Medulla oblongata (tissue), 1 donor: ENCODE data around the gene ADIPOR2.

Source experiments
- DNase-seq: peaks from one replicate; pipeline ENCODE4 v3.0.0-alpha.2; 2015; ENCODE audit errors: extremely low spot score

Gene ADIPOR2

GRCh38 chr12:1799051-1799881, 108.4 kb downstream of the ADIPOR2 start:
- no peak for DNase-seq

- DNase-seq = no peak
Measured at GRCh38 chr12:1799882-1800400, 109.1 kb downstream of the ADIPOR2 start.

- DNase-seq = peak; percentile 76
Measured at GRCh38 chr12:1800401-1801302, 109.8 kb downstream of the ADIPOR2 start.

- DNase-seq = no peak
Measured at GRCh38 chr12:1801303-1801975, 110.6 kb downstream of the ADIPOR2 start.

DNA sequence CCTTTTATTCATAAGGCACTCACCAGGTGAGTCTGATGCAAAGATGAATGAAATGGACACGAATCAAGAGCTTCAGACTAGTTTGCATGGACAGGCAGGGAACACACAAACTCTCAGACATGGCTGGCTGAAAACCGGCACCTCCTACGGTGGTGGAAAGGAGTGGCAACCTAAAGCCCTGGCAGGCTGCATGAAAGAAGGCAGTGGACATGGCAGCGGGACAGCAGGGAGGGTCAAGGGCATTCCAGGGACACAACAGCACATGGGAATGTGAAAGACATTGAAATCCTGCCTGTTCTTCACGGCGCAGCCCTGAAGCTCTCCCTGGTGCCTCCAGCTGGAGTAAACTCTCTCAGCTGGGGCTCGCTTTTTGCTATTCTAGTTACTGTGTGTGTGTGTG, 112.9 kb downstream of the ADIPOR2 start:
- no peak for DNase-seq

DNA sequence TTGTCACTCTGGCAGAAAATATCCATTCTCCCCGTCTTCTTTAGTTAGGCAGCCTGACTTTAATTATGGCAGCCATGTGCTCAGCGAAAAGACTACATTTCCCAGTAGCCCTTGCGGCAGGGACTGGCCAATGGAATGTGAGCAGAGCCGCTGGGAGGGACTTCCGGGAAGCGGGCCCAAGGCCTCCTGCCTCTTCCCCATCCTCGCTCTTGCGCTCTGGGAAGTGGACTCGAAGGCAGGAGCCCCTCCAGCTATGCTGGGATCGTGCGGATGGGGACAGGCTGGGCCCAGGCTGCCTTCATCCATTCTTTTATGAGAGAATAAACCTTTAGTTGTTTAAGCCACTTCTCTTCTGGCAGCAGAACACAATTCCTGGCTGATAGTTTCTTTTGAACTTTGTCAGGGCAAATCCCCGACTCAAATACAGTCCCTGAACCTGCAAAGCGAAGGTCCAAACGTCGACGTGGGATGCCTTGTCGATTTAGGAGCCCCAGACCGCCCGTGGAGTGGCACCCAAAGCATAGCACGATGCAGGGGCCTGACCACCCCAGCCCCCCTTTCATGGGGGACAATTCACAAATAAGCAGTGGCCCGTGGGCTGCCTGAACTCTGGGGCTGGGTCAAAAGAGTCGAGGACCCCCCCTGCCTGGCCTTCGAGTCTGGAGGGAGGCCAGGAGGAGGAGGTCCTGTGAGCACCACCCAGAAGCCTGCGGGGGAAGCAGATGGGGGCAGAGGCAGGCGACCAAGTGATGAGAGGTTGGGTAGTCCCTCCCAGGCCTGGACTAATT, 113.9 kb downstream of the ADIPOR2 start:
- peak; percentile 94 for DNase-seq

DNA sequence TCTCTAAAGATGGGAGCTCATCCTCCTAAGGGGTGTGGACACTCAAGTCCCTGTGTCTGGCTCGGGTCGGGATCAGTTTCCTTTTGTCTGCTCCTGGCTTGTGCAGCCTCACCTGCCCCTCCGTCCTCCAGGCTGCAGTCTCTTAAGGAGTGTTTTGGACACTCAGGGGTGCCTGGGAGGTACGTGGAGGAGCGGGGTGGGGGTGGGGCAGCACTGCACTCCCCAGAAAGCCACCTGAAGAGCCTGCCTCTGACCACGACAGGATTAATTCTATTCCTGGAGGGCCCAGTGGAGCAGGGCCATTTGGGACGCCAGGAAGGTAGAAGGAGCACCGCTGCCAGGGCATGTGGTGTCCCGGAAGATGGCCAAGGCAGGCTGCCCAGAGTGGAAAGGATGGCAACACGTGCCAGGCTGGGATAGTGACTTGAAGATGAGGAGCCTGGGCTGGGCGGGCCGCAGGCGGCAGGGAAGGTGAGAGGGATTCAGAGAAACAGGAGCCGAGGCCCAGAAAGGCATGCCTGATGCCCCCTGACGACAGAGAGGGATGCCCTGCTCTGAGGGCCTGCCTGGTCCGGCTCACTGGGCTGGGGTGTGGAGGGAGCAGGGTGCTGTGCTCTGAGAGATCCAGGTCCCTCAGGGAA, 114.7 kb downstream of the ADIPOR2 start:
- no peak for DNase-seq

- no peak for DNase-seq
Measured at GRCh38 chr12:1806301-1807086, 115.6 kb downstream of the ADIPOR2 start.

DNA sequence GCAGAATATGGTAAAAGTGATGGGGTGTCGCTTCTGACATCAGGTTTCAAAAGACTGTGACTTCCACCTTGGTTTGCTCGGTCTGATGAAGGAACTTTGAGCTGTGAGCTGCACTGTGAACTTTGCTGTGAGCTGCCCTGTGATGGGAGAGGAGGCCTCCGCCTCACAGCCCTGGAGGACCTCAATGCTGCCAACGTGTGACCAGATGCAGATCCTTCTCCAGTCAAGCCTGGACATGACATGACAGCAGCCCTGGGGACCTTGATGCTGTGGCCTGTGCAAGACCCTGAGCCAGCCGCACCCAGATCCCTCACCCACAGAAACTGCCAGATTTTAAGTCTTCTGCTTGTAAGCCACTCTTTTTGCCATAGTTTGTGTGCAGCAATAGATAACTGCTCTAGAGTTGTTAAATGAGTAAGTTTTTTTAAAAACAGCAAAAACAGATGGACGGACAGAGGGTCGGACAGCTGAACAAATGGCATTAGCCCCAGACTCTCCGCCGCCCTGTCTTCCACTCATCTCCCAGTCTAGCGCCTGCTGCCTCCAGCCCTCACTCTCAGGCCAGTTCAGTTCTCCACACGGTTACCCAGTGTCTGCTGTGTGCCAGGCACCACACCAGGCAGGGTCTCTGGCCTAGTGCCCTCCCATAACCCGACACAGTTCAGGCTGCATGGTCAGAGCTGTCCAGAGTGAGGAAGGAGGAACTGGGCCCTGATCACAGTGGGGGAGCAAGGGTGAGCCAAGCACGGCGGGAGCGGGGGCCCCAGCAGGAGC, 116.4 kb downstream of the ADIPOR2 start:
- no peak for DNase-seq

DNA sequence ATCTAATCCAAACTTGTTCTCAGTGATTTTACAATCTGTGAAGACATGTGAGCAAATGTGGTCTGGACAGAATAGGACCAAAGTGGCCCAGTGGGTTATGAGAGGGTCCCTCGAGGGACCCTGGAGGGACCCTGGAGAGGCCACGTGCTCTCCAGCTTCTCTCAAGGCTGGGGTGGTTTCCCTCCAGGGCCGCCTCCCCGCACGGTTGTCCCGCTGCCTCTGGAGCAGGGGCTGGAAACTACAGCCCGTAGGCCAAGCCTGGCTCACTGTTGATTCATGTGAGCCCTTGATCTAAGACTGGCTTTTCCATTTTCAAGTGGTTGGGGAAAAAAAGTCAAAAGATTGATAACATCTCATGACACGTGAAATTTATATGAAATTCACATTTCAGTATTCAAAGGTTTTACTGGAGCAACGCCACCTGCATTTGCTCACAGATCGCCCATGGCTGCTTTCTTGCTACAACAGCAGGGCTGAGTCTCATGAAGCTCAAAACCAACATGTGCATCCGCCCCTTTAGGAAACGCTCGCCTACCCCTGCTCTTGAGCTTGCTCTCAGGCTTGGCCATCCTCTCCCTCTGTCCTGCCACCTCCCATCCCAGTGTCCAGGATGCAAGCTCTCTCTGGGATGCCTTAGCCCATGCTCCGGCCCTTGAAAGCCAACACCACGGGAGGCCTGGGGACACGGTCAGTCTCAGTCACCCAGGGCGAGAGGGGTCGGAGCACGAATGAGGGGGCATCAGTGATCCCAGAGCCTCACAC, 117.3 kb downstream of the ADIPOR2 start:
- no peak for DNase-seq

DNA sequence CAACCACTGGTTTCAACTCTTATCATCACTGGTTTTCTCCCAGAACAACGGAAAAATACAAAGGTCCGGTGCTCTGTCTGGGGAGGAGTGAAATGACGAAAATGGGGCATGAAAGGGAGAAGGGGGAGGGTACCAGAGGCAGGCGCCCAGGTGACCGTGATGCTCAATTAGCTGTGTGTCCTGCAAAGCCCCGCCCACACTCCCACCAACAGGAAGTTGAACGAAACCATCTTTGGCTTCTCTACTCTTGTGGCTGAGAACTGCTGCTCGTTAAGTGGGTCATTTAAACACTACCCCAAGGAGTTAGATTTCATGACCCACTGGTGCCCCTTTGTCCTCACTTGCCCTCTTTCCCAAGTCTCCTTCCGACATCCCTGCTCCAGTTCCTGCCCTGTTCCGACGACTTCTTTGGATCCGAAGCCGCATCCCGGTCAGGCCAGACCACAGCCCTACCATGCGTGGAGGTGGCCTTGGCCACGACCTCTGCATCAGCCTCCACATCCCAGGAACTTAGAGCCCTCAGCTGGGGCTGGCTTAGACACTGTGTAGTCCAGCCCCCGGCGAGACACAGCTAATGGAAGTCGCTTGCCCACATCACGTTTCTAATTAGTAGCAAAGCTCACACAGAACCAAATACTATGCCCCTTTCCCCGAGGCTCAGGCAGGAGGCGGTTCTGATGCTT, 118.1 kb downstream of the ADIPOR2 start:
- no peak for DNase-seq

GRCh38 chr12:1809591-1810190, 118.8 kb downstream of the ADIPOR2 start:
- no peak for DNase-seq

GRCh38 chr12:1810201-1810930, 119.5 kb downstream of the ADIPOR2 start:
- no peak for DNase-seq

GRCh38 chr12:1810931-1811280, 120.0 kb downstream of the ADIPOR2 start:
- DNase-seq = no peak

- no peak for DNase-seq
Measured at GRCh38 chr12:1811281-1811947, 120.5 kb downstream of the ADIPOR2 start.

- no peak for DNase-seq
Measured at GRCh38 chr12:1811948-1812291, 121.0 kb downstream of the ADIPOR2 start.
